HT1080 (cell line): ENCODE data around the gene MTMR3. TPM values are rescaled to one million over a fixed set of nuclear protein-coding genes. Genes with fewer than 3 reads are reported as not detected.
A peak's percentile ranks its signal among the peaks of the same experiment; 100 is the strongest.

Experiments
- DNase-seq: peaks from one replicate; pipeline ENCODE4 v3.0.0-alpha.2; 2015; ENCODE audit warnings: low read depth
- total RNA-seq: library from RNA; depleted of rRNA; stranded (reverse); fragments of >200 nt; shearing (Covaris generic); gene quantifications from 2 replicates; pipeline ENCODE4 v1.2.3, GENCODE V29; 2014

The MTMR3 gene
- total RNA-seq, 1 experiment from 2014 or later, result 10.9 TPM

GRCh38 chr22:30000566-30000965, 117.6 kb downstream of the MTMR3 start:
- peak; percentile 3 for DNase-seq

- DNase-seq, result no peak
Observed at GRCh38 chr22:30001459-30001858, 118.5 kb downstream of the MTMR3 start.

- no peak for DNase-seq
Observed at GRCh38 chr22:30002861-30003486, 120.0 kb downstream of the MTMR3 start.

- DNase-seq, result no peak
Observed at GRCh38 chr22:30004101-30004500, 121.1 kb downstream of the MTMR3 start.

- DNase-seq, result no peak
Observed at GRCh38 chr22:30004694-30005093, 121.7 kb downstream of the MTMR3 start.

GRCh38 chr22:30005213-30005857, 122.4 kb downstream of the MTMR3 start:
- peak; percentile 69 for DNase-seq

- no peak for DNase-seq
Observed at GRCh38 chr22:30007361-30007760, 124.4 kb downstream of the MTMR3 start.

- DNase-seq, result no peak
Observed at GRCh38 chr22:30008401-30008800, 125.4 kb downstream of the MTMR3 start.

- DNase-seq, result no peak
Observed at GRCh38 chr22:30009478-30009877, 126.5 kb downstream of the MTMR3 start.

- DNase-seq, result no peak
Observed at GRCh38 chr22:30010789-30011405, 127.9 kb downstream of the MTMR3 start.

GRCh38 chr22:30013201-30013600, 130.2 kb downstream of the MTMR3 start:
- DNase-seq, result no peak

GRCh38 chr22:30014244-30014643, 131.3 kb downstream of the MTMR3 start:
- DNase-seq, result no peak

- no peak for DNase-seq
Observed at GRCh38 chr22:30015229-30015797, 132.3 kb downstream of the MTMR3 start.

GRCh38 chr22:30015846-30016245, 132.9 kb downstream of the MTMR3 start:
- DNase-seq, result peak; percentile 41

GRCh38 chr22:30016596-30016995, 133.6 kb downstream of the MTMR3 start:
- DNase-seq, result no peak

GRCh38 chr22:30017375-30018223, 134.6 kb downstream of the MTMR3 start:
- no peak for DNase-seq

GRCh38 chr22:30020511-30020910, 137.5 kb downstream of the MTMR3 start:
- DNase-seq, result no peak

GRCh38 chr22:30021338-30021737, 138.4 kb downstream of the MTMR3 start:
- no peak for DNase-seq

GRCh38 chr22:30021881-30022619, 139.1 kb downstream of the MTMR3 start:
- DNase-seq, result no peak

GRCh38 chr22:30023099-30023660, 140.2 kb downstream of the MTMR3 start:
- no peak for DNase-seq
